HG02610 (cell line): ENCODE measurements around the gene MOK.

Source experiments
- ATAC-seq: cut with Tn5 transposase; IDR thresholded peaks from one replicate; pipeline ENCODE4 v1.9.1; 2021; ENCODE audit warnings: mild to moderate bottlenecking, moderate library complexity; ENCODE audit not compliant: unreplicated experiment

Gene MOK

GRCh38 chr14:102226356-102227125, 78.4 kb downstream of the MOK start:
- no peak for ATAC-seq

- no peak for ATAC-seq
These were observed 79.0 kb downstream of the MOK start for GRCh38 chr14:102225936-102226335.

GRCh38 chr14:102225386-102225785, 79.6 kb downstream of the MOK start:
- ATAC-seq, result no peak

- ATAC-seq, result no peak
These were observed 81.3 kb downstream of the MOK start for GRCh38 chr14:102223682-102224081.

- ATAC-seq, result no peak
These were observed 82.2 kb downstream of the MOK start for GRCh38 chr14:102222751-102223150.

- ATAC-seq, result no peak
These were observed 82.9 kb downstream of the MOK start for GRCh38 chr14:102222009-102222575.

GRCh38 chr14:102221026-102221425, 83.9 kb downstream of the MOK start:
- ATAC-seq, result no peak

GRCh38 chr14:102220031-102220430, 84.9 kb downstream of the MOK start:
- ATAC-seq, result peak; percentile 95

- ATAC-seq, result no peak
These were observed 85.6 kb downstream of the MOK start for GRCh38 chr14:102219316-102219715.

- no peak for ATAC-seq
These were observed 86.3 kb downstream of the MOK start for GRCh38 chr14:102218688-102219087.

- no peak for ATAC-seq
These were observed 87.0 kb downstream of the MOK start for GRCh38 chr14:102217987-102218421.

GRCh38 chr14:102217399-102217798, 87.6 kb downstream of the MOK start:
- ATAC-seq, result no peak

- ATAC-seq, result no peak
These were observed 89.3 kb downstream of the MOK start for GRCh38 chr14:102215576-102216250.

GRCh38 chr14:102215071-102215470, 89.9 kb downstream of the MOK start:
- ATAC-seq, result no peak

- ATAC-seq, result no peak
These were observed 90.8 kb downstream of the MOK start for GRCh38 chr14:102213984-102214658.

GRCh38 chr14:102213470-102213869, 91.5 kb downstream of the MOK start:
- no peak for ATAC-seq

- ATAC-seq, result no peak
These were observed 92.1 kb downstream of the MOK start for GRCh38 chr14:102212845-102213244.

GRCh38 chr14:102212356-102212755, 92.6 kb downstream of the MOK start:
- ATAC-seq, result no peak

GRCh38 chr14:102211240-102211639, 93.7 kb downstream of the MOK start:
- ATAC-seq, result no peak

GRCh38 chr14:102210421-102211042, 94.4 kb downstream of the MOK start:
- ATAC-seq, result no peak
